Astrocyte of the cerebellum (primary cell): ENCODE measurements around the gene TTLL11.

Source experiments
- DNase-seq: peaks from one replicate; pipeline ENCODE4 v3.0.0-alpha.2; 2011; ENCODE audit warnings: low read depth
- H3K4me3 ChIP-seq: 2 replicates; pipeline ENCODE4 v1.5.1; 2011; ENCODE audit warnings: mild to moderate bottlenecking, low read depth, low read length, moderate library complexity
- in situ Hi-C: cut with HindIII; loops from 2 replicates; pipeline ENCODE4 v1.10.0; 2017; ENCODE audit warnings: low sequenced_read_pairs
- TF ChIP-seq, protein P1 (sequence below): IDR thresholded peaks from 2 replicates; pipeline ENCODE4 v1.5.1; 2012; ENCODE audit warnings: low read length, low read depth, moderate library complexity, mild to moderate bottlenecking; ENCODE audit errors: missing control alignments

TTLL11 gene

DNA sequence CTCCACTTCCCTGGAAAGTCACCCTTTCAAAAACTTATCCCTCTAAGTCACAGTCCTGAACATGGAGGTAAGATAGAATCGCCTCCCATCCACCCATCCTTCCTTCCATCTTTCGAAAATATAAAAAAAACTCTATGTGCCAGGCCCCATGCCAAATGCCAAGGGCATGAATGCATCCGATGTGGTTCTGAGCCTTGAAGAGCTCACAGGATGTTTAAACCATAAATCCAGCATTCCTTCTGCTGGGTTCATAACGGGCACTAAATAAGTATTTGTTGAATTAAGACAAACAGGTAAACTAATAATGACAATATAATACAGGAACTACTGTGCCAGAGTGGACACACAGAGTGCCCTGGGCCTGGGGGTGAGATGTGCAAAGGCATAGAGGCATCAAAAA, 147.3 kb downstream of the TTLL11 start:
- DNase-seq, result no peak
- in situ Hi-C loops, result no loop called here
- TF ChIP-seq, protein P1, sequence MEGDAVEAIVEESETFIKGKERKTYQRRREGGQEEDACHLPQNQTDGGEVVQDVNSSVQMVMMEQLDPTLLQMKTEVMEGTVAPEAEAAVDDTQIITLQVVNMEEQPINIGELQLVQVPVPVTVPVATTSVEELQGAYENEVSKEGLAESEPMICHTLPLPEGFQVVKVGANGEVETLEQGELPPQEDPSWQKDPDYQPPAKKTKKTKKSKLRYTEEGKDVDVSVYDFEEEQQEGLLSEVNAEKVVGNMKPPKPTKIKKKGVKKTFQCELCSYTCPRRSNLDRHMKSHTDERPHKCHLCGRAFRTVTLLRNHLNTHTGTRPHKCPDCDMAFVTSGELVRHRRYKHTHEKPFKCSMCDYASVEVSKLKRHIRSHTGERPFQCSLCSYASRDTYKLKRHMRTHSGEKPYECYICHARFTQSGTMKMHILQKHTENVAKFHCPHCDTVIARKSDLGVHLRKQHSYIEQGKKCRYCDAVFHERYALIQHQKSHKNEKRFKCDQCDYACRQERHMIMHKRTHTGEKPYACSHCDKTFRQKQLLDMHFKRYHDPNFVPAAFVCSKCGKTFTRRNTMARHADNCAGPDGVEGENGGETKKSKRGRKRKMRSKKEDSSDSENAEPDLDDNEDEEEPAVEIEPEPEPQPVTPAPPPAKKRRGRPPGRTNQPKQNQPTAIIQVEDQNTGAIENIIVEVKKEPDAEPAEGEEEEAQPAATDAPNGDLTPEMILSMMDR, result no peak
- H3K4me3 ChIP-seq, result no peak overlapping the region

DNA sequence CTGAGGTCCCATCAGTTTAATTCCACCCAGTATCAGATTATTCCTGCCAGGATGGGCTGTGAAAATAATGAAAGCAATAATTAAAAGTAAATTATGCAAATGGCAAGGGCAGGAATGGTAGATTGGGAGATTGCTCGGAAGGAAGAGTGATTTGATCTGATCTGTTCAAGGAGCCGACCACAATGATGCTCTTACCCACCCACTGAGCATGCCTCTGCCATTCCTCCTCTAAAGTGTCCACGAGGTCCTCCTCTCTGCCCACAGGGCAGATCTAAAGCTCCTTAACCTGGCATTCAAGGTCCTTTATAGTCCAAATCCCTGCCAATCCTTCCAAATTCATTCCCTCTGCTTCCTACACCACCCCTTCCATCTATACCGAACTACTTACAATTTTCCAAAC, 147.8 kb downstream of the TTLL11 start:
- TF ChIP-seq, protein P1, result no peak
- in situ Hi-C loops, result no loop called here
- H3K4me3 ChIP-seq, result no peak overlapping the region
- no peak for DNase-seq

DNA sequence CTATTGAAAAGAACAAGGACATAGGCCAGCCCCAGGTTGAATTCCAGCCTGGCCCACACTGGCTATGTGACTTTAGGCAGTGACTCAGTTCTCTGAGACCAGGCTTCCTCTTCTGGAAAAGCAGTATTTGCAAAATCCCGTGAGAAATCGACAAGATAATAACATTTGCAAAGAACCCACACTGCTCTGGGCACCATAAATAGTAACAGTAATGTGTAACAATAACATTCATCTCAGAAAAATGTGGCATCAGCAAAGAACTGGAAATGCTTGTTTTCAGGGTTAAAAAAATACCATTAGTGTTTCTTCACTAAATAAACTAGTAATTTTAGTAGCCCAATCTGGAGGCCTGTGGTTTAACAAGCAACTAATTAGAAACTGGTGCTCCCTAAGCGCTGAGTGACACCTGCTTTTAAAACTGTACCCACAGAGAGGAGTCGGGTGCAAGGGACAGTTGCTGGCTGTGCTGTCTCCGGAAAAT, 148.4 kb downstream of the TTLL11 start:
- no peak overlapping the region for H3K4me3 ChIP-seq
- DNase-seq, result peak; percentile 18
- in situ Hi-C loops, result no loop called here
- TF ChIP-seq, protein P1, result no peak

DNA sequence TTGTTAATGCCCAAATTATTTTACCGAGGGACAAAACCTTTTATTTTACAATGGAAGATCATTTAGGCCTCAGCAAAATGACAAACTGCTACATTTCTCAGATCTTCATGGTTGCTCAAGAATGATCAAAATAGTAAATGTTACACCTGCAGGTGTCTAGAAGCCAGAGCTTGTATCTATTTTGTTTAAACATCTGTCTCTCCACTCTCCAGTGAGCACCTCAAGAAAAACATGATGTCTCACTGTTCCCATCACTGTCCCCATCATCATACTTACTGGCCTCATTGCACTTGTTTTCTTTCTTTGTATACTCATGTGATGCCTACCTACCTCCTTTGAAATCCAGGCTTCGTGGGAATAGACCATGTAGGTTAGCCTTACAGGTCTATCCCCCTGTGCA, 149.6 kb downstream of the TTLL11 start:
- DNase-seq, result no peak
- in situ Hi-C loops, result no loop called here
- TF ChIP-seq, protein P1, result no peak
- no peak overlapping the region for H3K4me3 ChIP-seq

DNA sequence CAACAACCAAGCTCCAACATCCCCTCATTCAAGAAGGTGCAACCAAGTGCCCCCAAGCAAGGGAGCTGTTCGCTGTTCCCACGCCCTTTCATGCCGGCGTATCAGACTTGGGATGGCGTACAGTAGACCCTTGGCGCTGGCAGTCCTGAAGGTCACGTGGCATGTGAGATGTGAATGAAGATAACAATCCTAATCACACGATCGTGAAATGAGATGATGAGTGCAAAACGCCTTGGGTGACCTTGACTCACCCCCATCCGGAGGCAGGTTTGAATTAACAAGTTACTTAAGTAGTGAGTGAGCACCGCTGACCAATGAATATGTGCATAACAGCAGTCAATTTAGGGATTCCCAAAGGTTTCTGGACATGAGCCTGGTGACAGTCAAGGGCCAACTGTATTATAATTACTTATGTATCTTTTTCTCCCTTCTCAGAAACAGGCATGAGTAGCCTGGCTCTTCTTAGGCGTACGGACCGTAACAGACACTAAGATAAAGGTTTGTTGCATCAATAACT, 150.2 kb downstream of the TTLL11 start:
- TF ChIP-seq, protein P1, result no peak
- H3K4me3 ChIP-seq, result no peak overlapping the region
- in situ Hi-C loops, result no loop called here
- no peak for DNase-seq

DNA sequence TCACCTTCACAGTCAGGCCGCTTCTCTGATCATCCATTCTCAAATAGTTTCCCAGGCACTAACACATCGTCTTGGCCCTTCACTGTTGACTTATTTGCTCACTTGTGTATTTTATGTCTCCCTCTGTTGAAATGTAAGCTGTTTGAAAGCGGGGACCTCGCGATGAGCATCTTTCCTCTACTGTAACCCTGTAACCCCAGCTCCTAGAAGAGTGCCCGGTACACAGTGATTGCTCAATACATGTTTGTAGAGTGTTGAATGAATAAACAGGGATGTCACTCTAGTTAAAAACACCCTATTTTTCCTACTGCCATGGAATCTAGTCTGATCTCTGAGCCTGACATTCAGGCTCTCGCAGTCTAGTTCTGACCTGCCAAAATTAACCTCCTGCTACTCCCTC, 150.8 kb downstream of the TTLL11 start:
- in situ Hi-C loops, result no loop called here
- TF ChIP-seq, protein P1, result no peak
- DNase-seq, result no peak
- no peak overlapping the region for H3K4me3 ChIP-seq
